Kidney tubule cell (primary cell): ENCODE data around the gene SIGLECL1.

ENCODE experiments used
- DNase-seq: peaks from one replicate; pipeline ENCODE4 v3.0.0-alpha.2; 2018; ENCODE audit warnings: low spot score

SIGLECL1 gene

DNA sequence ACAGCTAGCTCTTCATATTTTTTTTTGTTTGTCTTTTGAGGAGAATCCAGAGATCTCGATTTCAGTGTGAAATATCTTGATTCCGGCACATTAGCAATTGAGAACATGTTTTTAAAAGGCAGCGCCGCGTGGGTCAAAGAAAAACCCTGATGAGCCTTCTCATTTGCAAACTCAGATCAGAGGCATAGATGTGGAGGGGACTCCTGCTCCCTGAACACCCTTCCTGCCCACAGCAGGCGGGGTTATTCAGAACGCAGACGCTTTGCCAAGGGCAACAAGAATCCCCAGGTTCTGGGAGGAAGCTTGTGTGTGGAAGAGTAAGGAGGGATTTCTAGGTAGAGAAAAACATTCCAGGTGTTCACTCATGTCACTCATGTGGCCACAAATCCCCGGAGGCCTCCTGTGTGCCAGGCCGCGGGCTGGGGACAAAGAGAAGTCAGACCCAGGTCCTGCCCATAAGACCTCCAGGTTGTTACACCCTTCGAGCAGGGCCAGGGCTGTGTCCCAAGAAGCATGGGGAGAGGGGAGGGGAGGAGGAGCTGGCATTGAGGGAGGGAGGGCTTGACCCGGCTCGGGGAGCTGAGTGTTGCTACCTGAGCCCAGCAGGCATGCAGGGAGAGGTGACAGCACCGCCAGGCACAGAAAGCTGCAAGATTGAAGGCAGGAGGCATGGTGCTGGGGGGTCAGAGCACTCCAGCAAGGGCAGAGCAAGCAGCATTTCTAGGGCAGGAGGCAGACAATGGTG, 44.7 kb downstream of the SIGLECL1 start:
- peak; percentile 16 for DNase-seq

DNA sequence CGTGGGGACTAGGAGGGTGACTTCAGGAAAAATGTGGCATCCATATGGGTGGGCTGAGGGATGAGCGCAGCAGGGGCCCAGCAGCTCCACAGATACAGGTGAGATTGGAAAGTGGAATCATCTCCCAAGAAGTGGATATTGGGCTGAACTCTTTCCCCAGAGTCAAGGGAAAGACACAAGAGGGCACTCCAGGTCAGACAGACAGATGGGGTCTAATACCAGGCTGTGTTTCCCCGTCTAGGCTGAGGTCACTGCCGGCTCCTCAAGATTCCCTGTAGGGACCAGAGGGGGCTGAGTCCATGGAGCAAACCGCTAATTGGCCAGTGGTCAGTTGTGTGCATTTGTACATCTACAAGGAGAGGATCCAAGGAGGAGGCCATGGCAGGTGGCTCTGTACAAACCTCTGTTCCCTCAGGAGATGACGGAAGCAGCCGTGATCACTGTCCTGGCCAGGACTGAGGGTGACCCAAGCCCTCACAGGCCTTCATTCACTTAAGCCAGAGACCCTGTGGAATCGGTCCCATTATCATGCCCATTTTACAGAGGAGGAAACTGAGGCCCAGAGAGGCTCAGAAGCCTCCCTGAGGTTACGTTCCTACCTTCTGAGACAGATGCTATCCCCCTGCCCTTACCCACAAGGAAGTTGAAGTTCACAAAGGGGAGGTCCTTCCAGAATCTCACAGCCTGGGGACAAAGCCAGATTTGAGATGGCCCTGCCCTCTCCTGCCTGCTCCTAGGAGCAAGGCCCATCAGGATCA, 45.6 kb downstream of the SIGLECL1 start:
- no peak for DNase-seq

DNA sequence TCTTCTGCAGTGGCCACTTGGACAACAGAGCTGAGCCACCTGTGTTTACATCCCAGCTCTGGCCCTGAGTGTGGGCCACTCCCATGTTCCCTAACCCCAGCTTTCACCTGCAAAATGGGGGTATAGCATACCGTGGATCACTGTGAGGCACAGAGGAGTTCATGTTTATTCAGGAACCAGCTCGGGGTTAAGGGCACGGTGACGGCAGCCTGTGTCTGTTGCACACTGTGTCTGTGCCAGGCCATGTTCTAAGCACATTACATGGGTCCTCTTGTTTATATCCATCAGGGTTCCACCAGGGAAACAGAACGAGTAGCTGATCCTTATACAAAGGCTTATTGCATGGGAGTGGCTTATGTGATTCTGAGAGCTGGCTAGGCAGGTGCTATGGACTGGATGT, 46.5 kb downstream of the SIGLECL1 start:
- DNase-seq: no peak

DNA sequence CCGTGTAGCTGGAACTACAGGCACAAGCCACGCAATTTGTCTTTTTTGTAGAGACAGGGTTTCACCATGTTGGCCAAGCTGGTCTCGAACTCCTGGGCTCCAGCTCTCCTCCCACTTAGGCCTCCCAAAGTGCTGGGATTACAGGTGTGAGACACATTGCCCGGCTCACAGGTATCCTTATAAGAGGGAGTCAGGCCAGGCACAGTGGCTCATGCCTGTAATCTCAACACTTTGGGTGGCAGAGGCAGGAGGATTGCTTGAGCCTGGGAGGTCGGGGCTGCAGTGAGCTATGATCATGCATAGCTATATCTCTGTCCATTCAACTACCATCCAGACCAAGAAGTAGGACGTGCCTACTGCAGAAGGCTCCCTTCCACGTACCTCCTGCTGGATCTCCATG, 50.4 kb downstream of the SIGLECL1 start:
- DNase-seq: no peak

DNA sequence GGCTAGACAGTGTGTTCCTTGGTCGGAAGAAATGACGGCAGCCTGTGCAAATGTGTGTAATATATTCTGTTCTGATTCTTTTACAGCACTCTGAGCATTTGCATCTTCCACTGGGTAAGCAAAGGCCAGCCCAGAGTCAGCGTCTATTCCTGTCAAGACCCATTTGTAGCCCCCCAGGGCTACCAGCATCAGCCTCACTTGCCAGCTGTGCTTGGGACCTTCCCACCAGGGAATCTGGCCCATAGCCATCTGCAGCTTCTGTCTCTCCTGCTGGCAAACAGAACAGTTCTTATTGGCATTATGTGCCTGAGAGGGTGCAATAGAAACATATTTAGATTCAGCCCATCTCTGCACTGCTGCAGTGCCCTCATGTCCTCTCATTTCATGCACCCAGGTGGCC, 54.6 kb downstream of the SIGLECL1 start:
- DNase-seq: no peak

DNA sequence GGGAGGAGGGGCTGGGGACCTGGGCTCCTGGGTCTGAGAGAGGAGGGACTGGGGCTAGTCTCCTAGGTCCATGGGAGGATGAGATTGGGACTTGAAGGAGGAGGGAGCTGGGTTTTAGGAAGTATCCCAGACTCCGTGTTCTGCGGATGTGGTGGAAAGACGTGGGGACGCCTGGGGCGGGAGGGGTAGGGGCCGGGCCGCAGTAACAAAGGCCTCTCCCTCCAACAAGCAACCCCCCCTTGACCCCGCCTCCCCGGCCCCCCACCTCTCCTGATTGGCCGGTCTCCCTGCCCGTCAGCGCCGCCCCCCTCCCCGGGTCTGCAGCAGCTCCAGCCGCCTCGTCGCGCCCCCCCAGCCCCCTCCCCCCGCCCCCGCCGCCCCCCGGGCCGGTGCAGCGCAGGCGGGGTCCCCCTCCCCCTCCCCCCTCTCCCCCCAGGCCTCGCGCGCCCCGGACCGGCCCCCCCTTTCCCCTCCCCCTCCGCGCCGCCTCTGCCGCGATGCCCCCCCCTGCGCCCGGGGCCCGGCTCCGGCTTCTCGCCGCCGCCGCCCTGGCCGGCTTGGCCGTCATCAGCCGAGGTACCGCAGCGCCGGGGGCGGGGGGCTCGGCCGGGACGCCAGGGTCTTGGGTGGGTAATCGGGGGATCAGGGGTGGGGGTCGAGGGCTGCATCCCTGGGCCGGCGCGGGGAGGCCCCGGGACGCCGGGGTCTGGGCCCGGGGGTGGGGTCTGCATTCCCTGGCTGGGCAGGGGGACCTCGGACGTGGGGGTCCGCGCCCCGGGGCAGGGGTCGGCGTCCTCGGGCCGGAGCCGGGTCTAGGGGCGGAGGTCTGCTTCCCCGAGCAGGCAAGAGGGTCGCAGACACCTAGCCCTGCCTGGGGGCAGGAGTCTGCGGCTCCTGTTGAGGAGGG, 60.7 kb downstream of the SIGLECL1 start, which contains the start of gene IGLON5:
IGLON5 (plus strand) TSS at position 294 of the 907 bp plus-strand sequence; CDS start at position 498, 204 bp downstream.
- DNase-seq: no peak

DNA sequence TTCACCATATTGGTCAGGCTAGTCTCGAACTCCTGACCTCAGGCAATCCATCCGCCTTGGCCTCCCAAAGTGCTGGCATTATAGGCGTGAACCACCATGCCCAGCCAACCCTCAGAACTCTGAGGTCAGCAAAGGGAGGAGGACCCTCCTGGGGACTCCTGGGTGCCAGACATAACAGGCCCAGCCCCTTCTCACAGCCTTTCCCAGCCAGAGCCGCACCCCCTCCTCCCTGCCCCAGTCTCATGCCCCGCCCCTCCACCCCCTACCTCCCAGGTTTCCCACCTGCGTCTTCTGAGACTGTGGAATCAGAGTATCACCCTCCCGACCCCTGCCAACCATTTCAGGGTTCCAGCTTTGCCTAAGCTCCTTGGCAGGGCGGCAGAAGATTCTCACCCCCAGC, 65.8 kb downstream of the SIGLECL1 start:
- DNase-seq: no peak

DNA sequence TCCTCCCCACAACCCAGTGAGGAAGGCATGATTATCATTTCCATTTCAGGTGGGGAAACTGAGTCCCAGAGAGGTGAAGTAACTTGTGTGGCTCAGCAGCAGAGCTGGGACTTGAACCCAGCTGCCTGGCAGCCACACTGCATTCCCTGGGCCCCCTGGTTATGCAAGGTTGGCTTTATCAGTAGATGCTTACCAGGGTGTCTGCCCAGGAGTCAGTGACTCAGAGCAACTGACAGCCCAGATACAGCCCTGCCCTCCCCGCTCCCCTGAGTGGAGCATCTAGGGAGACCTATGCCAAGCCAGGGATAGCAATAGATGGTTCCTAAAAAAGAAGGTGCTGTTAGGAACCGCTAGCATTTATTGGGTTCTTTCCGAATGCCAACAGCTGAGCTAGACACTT, 66.5 kb downstream of the SIGLECL1 start:
- DNase-seq: no peak

DNA sequence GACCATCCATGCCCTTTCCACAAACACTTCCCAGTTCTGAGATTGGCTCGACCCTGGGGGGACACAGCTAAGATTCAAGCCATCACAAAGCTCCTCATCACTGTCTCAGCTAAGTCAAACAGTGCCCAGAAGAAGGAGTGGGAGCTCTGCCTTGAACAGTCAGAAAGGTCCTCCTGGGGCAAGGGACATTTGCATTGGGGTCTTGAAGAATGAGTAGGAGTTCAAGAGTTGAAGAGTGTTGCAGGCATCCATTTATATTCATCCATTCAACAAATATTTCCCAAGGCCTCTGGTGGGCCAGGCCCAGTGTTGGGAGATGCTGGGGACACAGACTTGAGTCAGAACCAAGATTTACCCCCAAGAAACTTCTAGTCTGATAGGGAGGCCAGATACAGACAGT, 67.1 kb downstream of the SIGLECL1 start:
- DNase-seq: no peak
